Caco-2 (cell line): Measurements from ENCODE around the gene AP4M1. TPM values are rescaled to one million over a fixed set of nuclear protein-coding genes. Genes with fewer than 3 reads are reported as not detected.

ENCODE experiments used
- BruUV-seq: library from RNA; stranded (reverse); fragments of 400-500 nt; replicated peaks from 2 replicates; lab custom pipeline; 2021; lab: Mats Ljungman, UMichigan
- CTCF ChIA-PET: fragments of 300-600 bp; sonication (Branson Sonifier 250); formaldehyde crosslinking; loops from one replicate; lab custom pipeline; 2022; ENCODE audit warnings: antibody characterized with exemption; lab: Charles Lee
- POLR2A ChIA-PET: fragments of 300-600 bp; sonication (Branson Sonifier 250); formaldehyde crosslinking; loops from one replicate; lab custom pipeline; 2022; ENCODE audit warnings: antibody characterized with exemption; lab: Charles Lee
- DNase-seq, 2 experiments: peaks; one replicate each; pipeline versions ENCODE4 v3.0.0 to v3.0.0-alpha.2; 2020 to 2022
- H3K27me3 ChIP-seq: replicated peaks from 2 replicates; pipeline ENCODE4 v1.6.0; 2011; ENCODE audit warnings: low read length; ENCODE audit not compliant: control insufficient read depth, insufficient read depth
- H3K36me3 ChIP-seq: 2 replicates; pipeline ENCODE4 v1.5.1; 2011; ENCODE audit warnings: low read length; ENCODE audit not compliant: control insufficient read depth, insufficient read depth
- H3K4me1 ChIP-seq: fragments of 250-450 bp; sonication (Bioruptor Pico); 2 replicates; pipeline ENCODE4 v1.5.1; 2020; ENCODE audit warnings: mild to moderate bottlenecking
- H3K4me3 ChIP-seq: 2 replicates; pipeline ENCODE4 v1.5.1; 2011; ENCODE audit warnings: low read depth, mild to moderate bottlenecking, control low read depth, low read length
- H3K9me3 ChIP-seq: fragments of 250-450 bp; sonication (Bioruptor Pico); 2 replicates; pipeline ENCODE4 v1.5.1; 2020; ENCODE audit warnings: mild to moderate bottlenecking, moderate library complexity
- H3K27ac Mint-ChIP-seq: one replicate; pipeline ENCODE4 v1.8.0; 2022; ENCODE audit warnings: mixed read lengths; ENCODE audit not compliant: unreplicated experiment
- H3K27me3 Mint-ChIP-seq: one replicate; pipeline ENCODE4 v1.8.0; 2022; ENCODE audit warnings: mixed read lengths; ENCODE audit not compliant: insufficient read depth, unreplicated experiment
- H3K36me3 Mint-ChIP-seq: one replicate; pipeline ENCODE4 v1.8.0; 2022; ENCODE audit warnings: mild to moderate bottlenecking, mixed read lengths; ENCODE audit not compliant: insufficient read depth, unreplicated experiment
- H3K4me1 Mint-ChIP-seq: one replicate; pipeline ENCODE4 v1.8.0; 2022; ENCODE audit warnings: low read depth, mixed read lengths; ENCODE audit not compliant: unreplicated experiment
- H3K4me3 Mint-ChIP-seq: one replicate; pipeline ENCODE4 v1.8.0; 2022; ENCODE audit warnings: mild to moderate bottlenecking, moderate library complexity, mixed read lengths; ENCODE audit not compliant: unreplicated experiment
- H3K9me3 Mint-ChIP-seq: one replicate; pipeline ENCODE4 v1.8.0; 2022; ENCODE audit warnings: mixed read lengths; ENCODE audit not compliant: unreplicated experiment
- intact Hi-C: fragments of 100-400 bp; cut with micrococcal nuclease; formaldehyde crosslinking; loops from one replicate; pipeline ENCODE4 v1.10.0; 2022; ENCODE audit not compliant: unreplicated experiment
- total RNA-seq: library from RNA; stranded (reverse); gene quantifications from 2 replicates; pipeline ENCODE4 v1.2.3, GENCODE V29; 2022
- TF ChIP-seq, protein P1 (sequence below), 2 experiments: fragments of 200-600 bp in 1 of 2; IDR thresholded peaks; 1 replicate in 1 of 2; 2 replicates in 1 of 2; pipeline versions ENCODE4 v1.5.1 to v1.8.0; 2011 to 2022; ENCODE audit warnings: antibody characterized with exemption in 1 of 2, control low read depth in 1 of 2, inconsistent platforms in 1 of 2, low read depth in 1 of 2, low read length in 1 of 2, mild to moderate bottlenecking in 1 of 2, moderate library complexity in 1 of 2; ENCODE audit not compliant: insufficient read depth in 1 of 2, severe bottlenecking in 1 of 2, unreplicated experiment in 1 of 2

AP4M1 gene
- total RNA-seq, 1 experiment from 2014 or later: 16.2 TPM

DNA sequence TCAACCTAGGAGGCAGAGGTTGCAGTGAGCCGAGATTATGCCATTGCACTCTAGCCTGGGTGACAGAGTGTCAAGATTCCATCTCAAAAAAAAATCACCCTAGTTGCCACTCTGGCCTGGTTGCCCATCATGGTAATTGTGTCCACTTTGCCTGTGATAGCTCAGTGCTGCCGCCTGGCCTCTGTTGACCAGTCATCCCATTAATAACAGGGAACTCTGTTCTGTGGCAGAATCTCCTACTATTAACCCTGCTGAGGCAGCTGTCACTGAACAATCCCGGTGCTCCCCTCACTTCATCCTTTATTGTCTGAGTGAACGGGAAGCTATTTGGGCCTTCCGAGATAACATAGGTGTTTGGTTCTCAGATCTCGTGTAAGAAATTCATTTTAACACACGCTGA lies 34.5 kb upstream of the AP4M1 start:
- intact Hi-C loops: no loop called here
- no peak for DNase-seq
- Mint-ChIP-seq H3K27me3 (no peaks in the 10 kb centered on the region), H3K36me3 (peaks cover 66% of the 10 kb centered on the region), H3K4me3 (no peak overlapping the region), H3K27ac (no peak overlapping the region), H3K9me3 (peaks cover 19% of the 10 kb centered on the region), H3K4me1 (no peaks in the 10 kb centered on the region)
- Histone ChIP-seq H3K36me3 (peaks cover 18% of the 10 kb centered on the region), H3K4me3 (no peak overlapping the region), H3K4me1 (no peaks in the 10 kb centered on the region; the same call in 1 of the 2 replicates), H3K9me3 (peaks cover 15% of the 10 kb centered on the region), H3K27me3 (no peaks in the 10 kb centered on the region)
- ChIA-PET POLR2A (interaction anchor here (1.4 kb wide), 1 partner anchor 12 kb away, joined by 4 read pairs; no protein-coding TSS in a partner anchor), CTCF (interaction anchor here (0.6 to 1.0 kb wide), 2 partner anchors 73 to 111 kb away, joined by 3 read pairs; no protein-coding TSS in a partner anchor)
- TF ChIP-seq, protein P1, sequence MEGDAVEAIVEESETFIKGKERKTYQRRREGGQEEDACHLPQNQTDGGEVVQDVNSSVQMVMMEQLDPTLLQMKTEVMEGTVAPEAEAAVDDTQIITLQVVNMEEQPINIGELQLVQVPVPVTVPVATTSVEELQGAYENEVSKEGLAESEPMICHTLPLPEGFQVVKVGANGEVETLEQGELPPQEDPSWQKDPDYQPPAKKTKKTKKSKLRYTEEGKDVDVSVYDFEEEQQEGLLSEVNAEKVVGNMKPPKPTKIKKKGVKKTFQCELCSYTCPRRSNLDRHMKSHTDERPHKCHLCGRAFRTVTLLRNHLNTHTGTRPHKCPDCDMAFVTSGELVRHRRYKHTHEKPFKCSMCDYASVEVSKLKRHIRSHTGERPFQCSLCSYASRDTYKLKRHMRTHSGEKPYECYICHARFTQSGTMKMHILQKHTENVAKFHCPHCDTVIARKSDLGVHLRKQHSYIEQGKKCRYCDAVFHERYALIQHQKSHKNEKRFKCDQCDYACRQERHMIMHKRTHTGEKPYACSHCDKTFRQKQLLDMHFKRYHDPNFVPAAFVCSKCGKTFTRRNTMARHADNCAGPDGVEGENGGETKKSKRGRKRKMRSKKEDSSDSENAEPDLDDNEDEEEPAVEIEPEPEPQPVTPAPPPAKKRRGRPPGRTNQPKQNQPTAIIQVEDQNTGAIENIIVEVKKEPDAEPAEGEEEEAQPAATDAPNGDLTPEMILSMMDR (IDR thresholded peaks at IDR 0.05; ENCODE audit: insufficient read depth in 1 of 2, low read depth in 1 of 2, low read length in 1 of 2, severe bottlenecking in 1 of 2, unreplicated experiment in 1 of 2): no peak
- no TSS peak for BruUV-seq

- CTCF ChIA-PET: no interaction called here
- no peak overlapping the region for H3K27ac Mint-ChIP-seq
- POLR2A ChIA-PET: no interaction called here
- peaks cover 34% of the 10 kb centered on the region for H3K9me3 Mint-ChIP-seq
- no TSS peak for BruUV-seq
- peaks cover 31% of the 10 kb centered on the region for H3K9me3 ChIP-seq
- no peak overlapping the region for H3K4me3 ChIP-seq
- TF ChIP-seq, protein P1 (IDR thresholded peaks at IDR 0.05; ENCODE audit: insufficient read depth in 1 of 2, low read depth in 1 of 2, low read length in 1 of 2, severe bottlenecking in 1 of 2, unreplicated experiment in 1 of 2): no peak
- no peaks in the 10 kb centered on the region for H3K27me3 ChIP-seq
- H3K4me1 ChIP-seq: no peaks in the 10 kb centered on the region; the same call in 1 of the 2 replicates
- H3K4me3 Mint-ChIP-seq: no peak overlapping the region
- DNase-seq: no peak
- H3K27me3 Mint-ChIP-seq: no peaks in the 10 kb centered on the region
- peaks cover 34% of the 10 kb centered on the region for H3K36me3 ChIP-seq
- intact Hi-C loops: no loop called here
- H3K4me1 Mint-ChIP-seq: no peaks in the 10 kb centered on the region
- peaks cover 73% of the 10 kb centered on the region for H3K36me3 Mint-ChIP-seq
These were observed 31.5 kb upstream of the AP4M1 start for GRCh38 chr7:100069991-100070390.

GRCh38 chr7:100071018-100071723 lies 30.3 kb upstream of the AP4M1 start:
- TF ChIP-seq, protein P1 (IDR thresholded peaks at IDR 0.05; ENCODE audit: insufficient read depth in 1 of 2, low read depth in 1 of 2, low read length in 1 of 2, severe bottlenecking in 1 of 2, unreplicated experiment in 1 of 2): no peak
- peaks cover 31% of the 10 kb centered on the region for H3K9me3 ChIP-seq
- Mint-ChIP-seq H3K9me3 (peaks cover 34% of the 10 kb centered on the region), H3K27me3 (no peaks in the 10 kb centered on the region), H3K4me1 (no peaks in the 10 kb centered on the region), H3K36me3 (peaks cover 78% of the 10 kb centered on the region), H3K27ac (no peak overlapping the region), H3K4me3 (no peak overlapping the region)
- H3K4me3 ChIP-seq: no peak overlapping the region
- intact Hi-C loops: no loop called here
- no peaks in the 10 kb centered on the region for H3K27me3 ChIP-seq
- ChIA-PET POLR2A (no interaction called here), CTCF (no interaction called here)
- BruUV-seq: no TSS peak
- no peaks in the 10 kb centered on the region for H3K4me1 ChIP-seq
- peaks cover 39% of the 10 kb centered on the region for H3K36me3 ChIP-seq
- no peak for DNase-seq
